ENCODE measurements around the gene KIF5C. TPM values are rescaled to one million over a fixed set of nuclear protein-coding genes. Genes with fewer than 3 reads are reported as not detected.

The KIF5C gene
- total and polyA plus RNA-seq, 9 donors, result 0.73 to 18.7 (median 3.3) TPM

GRCh38 chr2:149040451-149040850 is 165.4 kb downstream of the KIF5C start:
- 79 to 80% (median 79%) methylated on average over 7 of the region's 7 CpGs for WGBS, 3 donors
- Histone ChIP-seq H3K9me3 (no peaks in the 10 kb centered on the region), H3K4me1 (ENCODE audit: insufficient read depth) (peaks cover 4% of the 10 kb centered on the region), H3K27ac (no peak overlapping the region), H3K4me3 (no peak overlapping the region), H3K36me3 (no peaks in the 10 kb centered on the region), H3K27me3 (no peaks in the 10 kb centered on the region)
- no peak for DNase-seq
- no peak for TF ChIP-seq EP300 (IDR thresholded peaks at IDR 0.05)
- TF ChIP-seq, protein P1, sequence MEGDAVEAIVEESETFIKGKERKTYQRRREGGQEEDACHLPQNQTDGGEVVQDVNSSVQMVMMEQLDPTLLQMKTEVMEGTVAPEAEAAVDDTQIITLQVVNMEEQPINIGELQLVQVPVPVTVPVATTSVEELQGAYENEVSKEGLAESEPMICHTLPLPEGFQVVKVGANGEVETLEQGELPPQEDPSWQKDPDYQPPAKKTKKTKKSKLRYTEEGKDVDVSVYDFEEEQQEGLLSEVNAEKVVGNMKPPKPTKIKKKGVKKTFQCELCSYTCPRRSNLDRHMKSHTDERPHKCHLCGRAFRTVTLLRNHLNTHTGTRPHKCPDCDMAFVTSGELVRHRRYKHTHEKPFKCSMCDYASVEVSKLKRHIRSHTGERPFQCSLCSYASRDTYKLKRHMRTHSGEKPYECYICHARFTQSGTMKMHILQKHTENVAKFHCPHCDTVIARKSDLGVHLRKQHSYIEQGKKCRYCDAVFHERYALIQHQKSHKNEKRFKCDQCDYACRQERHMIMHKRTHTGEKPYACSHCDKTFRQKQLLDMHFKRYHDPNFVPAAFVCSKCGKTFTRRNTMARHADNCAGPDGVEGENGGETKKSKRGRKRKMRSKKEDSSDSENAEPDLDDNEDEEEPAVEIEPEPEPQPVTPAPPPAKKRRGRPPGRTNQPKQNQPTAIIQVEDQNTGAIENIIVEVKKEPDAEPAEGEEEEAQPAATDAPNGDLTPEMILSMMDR (IDR thresholded peaks at IDR 0.05), result no peak
- TF ChIP-seq POLR2A (IDR thresholded peaks at IDR 0.05), result no peak
- intact Hi-C loops (cut with DNase I), result no loop called here

DNA sequence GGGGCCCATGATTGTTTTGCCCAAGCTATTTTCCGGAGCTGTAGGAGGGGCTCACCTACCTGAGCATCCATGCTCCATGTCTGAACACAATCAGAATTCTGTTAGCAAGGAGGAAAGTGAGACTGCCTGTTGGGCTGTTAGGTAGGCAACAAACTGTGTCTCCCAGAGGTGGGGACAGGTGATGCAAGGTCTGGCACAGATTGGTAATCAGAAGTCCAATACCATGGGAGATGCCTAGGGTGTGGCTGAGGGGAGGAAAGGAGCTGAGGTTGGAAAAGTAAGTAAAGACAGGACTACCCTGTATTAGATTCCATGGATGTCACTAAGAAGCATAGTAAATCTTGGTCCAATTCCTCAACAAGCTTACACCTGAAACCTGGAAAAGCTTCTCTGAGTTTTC is 166.5 kb downstream of the KIF5C start:
- no peak for DNase-seq
- no peaks in the 10 kb centered on the region for H3K27me3 ChIP-seq
- no peak overlapping the region for H3K4me3 ChIP-seq
- no peaks in the 10 kb centered on the region for H3K9me3 ChIP-seq
- intact Hi-C loops (cut with DNase I), result no loop called here
- H3K27ac ChIP-seq, result no peak overlapping the region
- peaks cover 4% of the 10 kb centered on the region for H3K4me1 ChIP-seq (ENCODE audit: insufficient read depth)
- no peaks in the 10 kb centered on the region for H3K36me3 ChIP-seq
- TF ChIP-seq, protein P1 (IDR thresholded peaks at IDR 0.05), result no peak
- TF ChIP-seq POLR2A (IDR thresholded peaks at IDR 0.05), result no peak
- TF ChIP-seq EP300 (IDR thresholded peaks at IDR 0.05), result no peak
- 93 to 95% (median 94%) methylated on average over 1 of the region's 1 CpG for WGBS, 3 donors

DNA sequence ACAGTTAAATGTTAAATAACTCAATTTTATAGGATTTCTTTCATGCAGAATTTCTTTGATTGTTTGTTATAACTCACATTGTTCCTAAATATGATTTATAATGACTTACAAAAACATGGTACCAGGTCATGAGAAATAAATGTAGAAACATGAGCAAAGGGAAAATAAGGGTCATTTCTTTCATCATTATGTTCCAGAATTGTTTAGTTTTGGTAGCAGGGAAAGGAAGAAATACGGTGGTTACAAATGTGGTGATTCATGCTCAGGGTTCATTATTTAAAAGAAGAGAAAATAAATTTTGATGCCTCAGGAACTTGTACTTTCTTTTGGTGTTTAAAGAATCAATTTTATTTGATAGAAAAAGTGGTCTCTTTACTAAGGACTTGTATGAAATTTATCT is 167.9 kb downstream of the KIF5C start:
- Histone ChIP-seq H3K4me1 (ENCODE audit: insufficient read depth) (peaks cover 4% of the 10 kb centered on the region), H3K4me3 (no peak overlapping the region), H3K27ac (no peak overlapping the region), H3K27me3 (no peaks in the 10 kb centered on the region), H3K9me3 (no peaks in the 10 kb centered on the region), H3K36me3 (no peaks in the 10 kb centered on the region)
- TF ChIP-seq, protein P1 (IDR thresholded peaks at IDR 0.05), result no peak
- TF ChIP-seq POLR2A (IDR thresholded peaks at IDR 0.05) (no peak), EP300 (IDR thresholded peaks at IDR 0.05) (no peak)
- no peak for DNase-seq
- intact Hi-C loops (cut with DNase I), result no loop called here
- WGBS, 3 donors, result 7 to 13% (median 7%) methylated on average over 1 of the region's 1 CpG

DNA sequence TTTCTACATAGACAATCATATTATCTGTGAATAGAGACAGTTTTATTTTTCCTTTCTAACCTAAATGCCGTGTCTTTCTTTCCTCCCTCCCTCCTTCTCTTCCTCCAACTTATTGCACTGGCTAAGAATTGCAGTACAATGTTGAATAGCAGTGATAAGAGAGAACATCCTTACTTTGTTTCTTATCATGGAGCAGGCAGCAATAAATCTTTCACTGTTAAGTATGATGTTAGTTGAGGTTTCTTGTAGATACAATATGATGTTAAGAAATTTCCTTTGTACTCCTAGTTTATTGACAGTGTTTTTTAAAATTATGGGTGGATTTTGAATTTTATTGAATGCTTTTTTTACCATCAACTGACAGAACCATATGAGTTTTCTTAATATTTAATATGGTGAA is 169.5 kb downstream of the KIF5C start:
- Histone ChIP-seq H3K27me3 (no peaks in the 10 kb centered on the region), H3K36me3 (no peaks in the 10 kb centered on the region), H3K4me3 (no peak overlapping the region), H3K27ac (no peak overlapping the region), H3K4me1 (ENCODE audit: insufficient read depth) (no peaks in the 10 kb centered on the region), H3K9me3 (no peaks in the 10 kb centered on the region)
- TF ChIP-seq, protein P1 (IDR thresholded peaks at IDR 0.05), result no peak
- TF ChIP-seq POLR2A (IDR thresholded peaks at IDR 0.05) (no peak), EP300 (IDR thresholded peaks at IDR 0.05) (no peak)
- DNase-seq, result no peak
- WGBS, 3 donors, result 33 to 43% (median 35%) methylated on average over 1 of the region's 1 CpG
- intact Hi-C loops (cut with DNase I), result no loop called here

- H3K4me1 ChIP-seq (ENCODE audit: insufficient read depth), result no peaks in the 10 kb centered on the region
- H3K36me3 ChIP-seq, result no peaks in the 10 kb centered on the region
- H3K27me3 ChIP-seq, result no peaks in the 10 kb centered on the region
- H3K27ac ChIP-seq, result no peak overlapping the region
- intact Hi-C loops (cut with DNase I), result no loop called here
- no peaks in the 10 kb centered on the region for H3K9me3 ChIP-seq
- WGBS, 3 donors, result 82 to 87% (median 85%) methylated on average over 2 of the region's 2 CpGs
- TF ChIP-seq POLR2A (IDR thresholded peaks at IDR 0.05), result no peak
- TF ChIP-seq EP300 (IDR thresholded peaks at IDR 0.05), result no peak
- TF ChIP-seq, protein P1 (IDR thresholded peaks at IDR 0.05), result no peak
- H3K4me3 ChIP-seq, result no peak overlapping the region
- no peak for DNase-seq
Observed at GRCh38 chr2:149047118-149047517, 172.1 kb downstream of the KIF5C start.
